Calu3 (cell line): ENCODE data around the gene DCC. TPM values are rescaled to one million over a fixed set of nuclear protein-coding genes. Genes with fewer than 3 reads are reported as not detected.
"Not testable (repeated sequence)": the region's sequence is repeated elsewhere in the genome, so short reads cannot be mapped to it uniquely, and the experiment has no call there.

Experiments
- BruUV-seq: library from RNA; stranded (reverse); fragments of 400-500 nt; replicated peaks from 2 replicates; lab custom pipeline; 2021; lab: Mats Ljungman, UMichigan
- CTCF ChIA-PET: fragments of 300-600 bp; sonication (Branson Sonifier 250); formaldehyde crosslinking; loops from one replicate; lab custom pipeline; 2022; ENCODE audit warnings: antibody characterized with exemption; lab: Charles Lee
- DNase-seq: peaks from one replicate; pipeline ENCODE4 v3.0.0; 2022
- H3K27ac Mint-ChIP-seq: one replicate; pipeline ENCODE4 v1.8.0; 2022; ENCODE audit warnings: mixed read lengths; ENCODE audit not compliant: unreplicated experiment
- H3K27me3 Mint-ChIP-seq: one replicate; pipeline ENCODE4 v1.8.0; 2022; ENCODE audit warnings: mixed read lengths; ENCODE audit not compliant: unreplicated experiment
- H3K36me3 Mint-ChIP-seq: one replicate; pipeline ENCODE4 v1.8.0; 2022; ENCODE audit warnings: mild to moderate bottlenecking, moderate library complexity, mixed read lengths; ENCODE audit not compliant: insufficient read depth, unreplicated experiment
- H3K4me1 Mint-ChIP-seq: one replicate; pipeline ENCODE4 v1.8.0; 2022; ENCODE audit warnings: mild to moderate bottlenecking, low read depth, mixed read lengths; ENCODE audit not compliant: unreplicated experiment
- H3K4me3 Mint-ChIP-seq: one replicate; pipeline ENCODE4 v1.8.0; 2022; ENCODE audit warnings: mild to moderate bottlenecking, low read depth, moderate library complexity, mixed read lengths; ENCODE audit not compliant: unreplicated experiment
- H3K9me3 Mint-ChIP-seq: one replicate; pipeline ENCODE4 v1.8.0; 2022; ENCODE audit warnings: low read depth, mixed read lengths; ENCODE audit not compliant: unreplicated experiment
- CTCF ChIP-seq: fragments of 200-600 bp; IDR thresholded peaks from one replicate; pipeline ENCODE4 v1.8.0; 2022; ENCODE audit warnings: antibody characterized with exemption; ENCODE audit not compliant: unreplicated experiment
- intact Hi-C: fragments of 100-400 bp; cut with micrococcal nuclease; formaldehyde crosslinking; loops from one replicate; pipeline ENCODE4 v1.10.0; 2022; ENCODE audit not compliant: unreplicated experiment
- total RNA-seq: library from RNA; stranded (reverse); gene quantifications from 2 replicates; pipeline ENCODE4 v1.2.3, GENCODE V29; 2022

Gene DCC
- total RNA-seq, 1 experiment from 2014 or later = not detected

DNA sequence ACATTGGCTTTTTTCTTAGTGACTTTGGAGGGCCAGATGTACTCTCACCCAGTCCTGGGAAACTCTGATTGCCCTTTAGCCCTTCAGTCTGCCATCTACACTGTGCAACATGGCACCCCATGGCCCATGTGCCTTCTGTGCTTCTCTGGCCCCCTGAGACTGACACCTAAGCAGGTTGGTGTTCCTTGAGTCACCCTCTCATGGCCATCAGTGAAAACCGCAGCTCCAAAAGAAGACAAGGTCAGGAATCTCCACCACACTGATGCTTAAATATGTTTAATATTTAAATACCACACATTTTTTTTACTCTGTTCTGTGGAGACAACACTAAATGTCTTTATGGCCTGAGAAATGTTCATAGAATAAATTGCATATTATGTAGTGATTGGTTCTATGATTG is 23.9 kb downstream of the DCC start:
- H3K4me1 Mint-ChIP-seq = no peaks in the 10 kb centered on the region
- BruUV-seq = no TSS peak

DNA sequence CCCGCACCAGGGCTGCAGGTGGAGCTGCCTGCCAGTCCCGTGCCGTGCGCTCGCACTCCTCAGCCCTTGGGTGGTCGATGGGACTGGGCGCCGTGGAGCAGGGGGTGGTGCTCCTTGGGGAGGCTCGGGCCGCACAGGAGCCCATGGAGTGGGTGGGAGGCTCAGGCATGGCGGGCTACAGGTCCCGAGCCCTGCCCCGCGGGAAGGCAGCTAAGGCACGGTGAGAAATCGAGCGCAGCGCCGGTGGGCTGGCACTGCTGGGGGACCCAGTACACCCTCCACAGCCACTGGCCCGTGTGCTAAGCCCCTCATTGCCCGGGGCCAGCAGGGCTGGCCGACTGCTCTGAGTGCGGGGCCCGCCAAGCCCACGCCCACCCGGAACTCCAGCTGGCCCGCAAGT is 26.9 kb downstream of the DCC start:
- H3K27me3 Mint-ChIP-seq = peaks cover 44% of the 10 kb centered on the region
- H3K9me3 Mint-ChIP-seq, H3K27ac Mint-ChIP-seq, CTCF ChIA-PET, H3K36me3 Mint-ChIP-seq, H3K4me3 Mint-ChIP-seq, H3K4me1 Mint-ChIP-seq, DNase-seq, intact Hi-C loops, BruUV-seq: not testable (repeated sequence)

More for the DNA sequence above, 23.9 kb downstream of the DCC start:
- intact Hi-C loops = no loop called here
- Mint-ChIP-seq H3K27ac (no peak overlapping the region), H3K4me3 (no peak overlapping the region), H3K27me3 (peaks cover 21% of the 10 kb centered on the region), H3K36me3 (no peaks in the 10 kb centered on the region), H3K9me3 (no peaks in the 10 kb centered on the region)
- CTCF ChIA-PET = no interaction called here
- TF ChIP-seq CTCF = no peak
- no peak for DNase-seq

GRCh38 chr18:52367953-52368742 is 28.2 kb downstream of the DCC start:
- CTCF ChIA-PET = no interaction called here
- H3K36me3 Mint-ChIP-seq = no peaks in the 10 kb centered on the region
- no peak overlapping the region for H3K4me3 Mint-ChIP-seq
- no TSS peak for BruUV-seq
- H3K4me1 Mint-ChIP-seq = no peaks in the 10 kb centered on the region
- TF ChIP-seq CTCF = no peak
- H3K27ac Mint-ChIP-seq = no peak overlapping the region
- no peak for DNase-seq
- H3K9me3 Mint-ChIP-seq = no peaks in the 10 kb centered on the region
- intact Hi-C loops = no loop called here
- H3K27me3 Mint-ChIP-seq = peaks cover 53% of the 10 kb centered on the region

DNA sequence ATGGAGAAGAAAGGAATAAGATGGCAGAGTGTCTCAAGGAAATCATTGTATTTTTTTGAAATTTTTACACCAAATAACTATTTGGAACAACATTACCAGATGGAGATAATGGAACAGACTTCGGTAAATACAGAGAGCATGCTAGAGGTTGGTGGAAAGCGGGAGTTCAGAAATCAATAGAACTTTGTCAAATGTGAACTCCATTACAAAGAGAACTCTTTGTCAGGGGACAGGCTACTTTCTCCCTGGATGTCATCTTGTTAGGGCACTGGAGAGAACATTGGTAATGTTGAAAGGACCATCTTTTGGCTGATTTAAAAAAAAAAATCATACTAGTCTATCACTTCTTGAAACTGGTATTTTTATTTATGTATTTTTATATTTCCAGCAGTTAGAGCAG is 30.8 kb downstream of the DCC start:
- H3K27ac Mint-ChIP-seq = no peak overlapping the region
- CTCF ChIA-PET = no interaction called here
- no peaks in the 10 kb centered on the region for H3K36me3 Mint-ChIP-seq
- H3K9me3 Mint-ChIP-seq = no peaks in the 10 kb centered on the region
- peaks cover 63% of the 10 kb centered on the region for H3K27me3 Mint-ChIP-seq
- TF ChIP-seq CTCF = no peak
- no peak overlapping the region for H3K4me3 Mint-ChIP-seq
- no TSS peak for BruUV-seq
- DNase-seq = no peak
- intact Hi-C loops = no loop called here
- H3K4me1 Mint-ChIP-seq = no peaks in the 10 kb centered on the region

- intact Hi-C loops = no loop called here
- Mint-ChIP-seq H3K27ac (no peak overlapping the region), H3K4me3 (no peak overlapping the region), H3K36me3 (no peaks in the 10 kb centered on the region), H3K4me1 (no peaks in the 10 kb centered on the region), H3K9me3 (no peaks in the 10 kb centered on the region), H3K27me3 (peaks cover 46% of the 10 kb centered on the region)
- CTCF ChIA-PET = no interaction called here
- DNase-seq = no peak
- no TSS peak for BruUV-seq
- no peak for TF ChIP-seq CTCF
These were observed 36.1 kb downstream of the DCC start for GRCh38 chr18:52376104-52376503.
